GM21360 (cell line): ENCODE results near the gene OSBP2.

ENCODE experiments used
- ATAC-seq: cut with Tn5 transposase; IDR thresholded peaks from one replicate; pipeline ENCODE4 v1.9.1; 2021; ENCODE audit warnings: mild to moderate bottlenecking, moderate library complexity; ENCODE audit not compliant: unreplicated experiment

Gene OSBP2

GRCh38 chr22:30928401-30928800 is 233.7 kb downstream of the OSBP2 start:
- ATAC-seq = no peak

- no peak for ATAC-seq
Observed at GRCh38 chr22:30930228-30930627, 235.6 kb downstream of the OSBP2 start.

GRCh38 chr22:30931541-30932300 is 237.0 kb downstream of the OSBP2 start:
- ATAC-seq = no peak

- ATAC-seq = no peak
Observed at GRCh38 chr22:30932661-30933060, 238.0 kb downstream of the OSBP2 start.

DNA sequence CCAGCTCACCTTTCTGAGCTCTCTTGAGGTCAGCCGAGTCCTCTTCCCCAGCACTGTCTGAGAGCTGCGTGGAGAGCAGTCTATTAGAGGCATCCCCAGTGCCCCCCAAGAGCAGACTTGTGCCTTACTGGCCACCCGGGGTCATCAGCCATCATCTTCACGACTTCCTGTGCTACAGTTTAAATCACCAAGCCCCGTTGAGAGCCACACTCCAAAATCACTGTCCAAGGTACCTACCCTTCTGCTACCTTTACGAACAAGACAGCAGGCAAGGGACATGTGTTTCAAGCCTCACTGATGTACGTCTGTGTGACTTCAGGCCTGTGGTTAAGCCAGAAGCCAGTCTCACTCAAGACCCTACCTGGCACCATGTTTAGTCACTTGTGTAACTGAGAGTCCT is 238.8 kb downstream of the OSBP2 start:
- no peak for ATAC-seq

- ATAC-seq = no peak
Observed at GRCh38 chr22:30934053-30934452, 239.4 kb downstream of the OSBP2 start.

GRCh38 chr22:30940685-30941362 is 246.2 kb downstream of the OSBP2 start:
- ATAC-seq = no peak

GRCh38 chr22:30941363-30941740 is 246.7 kb downstream of the OSBP2 start:
- no peak for ATAC-seq

GRCh38 chr22:30943368-30943767 is 248.7 kb downstream of the OSBP2 start:
- ATAC-seq = no peak

DNA sequence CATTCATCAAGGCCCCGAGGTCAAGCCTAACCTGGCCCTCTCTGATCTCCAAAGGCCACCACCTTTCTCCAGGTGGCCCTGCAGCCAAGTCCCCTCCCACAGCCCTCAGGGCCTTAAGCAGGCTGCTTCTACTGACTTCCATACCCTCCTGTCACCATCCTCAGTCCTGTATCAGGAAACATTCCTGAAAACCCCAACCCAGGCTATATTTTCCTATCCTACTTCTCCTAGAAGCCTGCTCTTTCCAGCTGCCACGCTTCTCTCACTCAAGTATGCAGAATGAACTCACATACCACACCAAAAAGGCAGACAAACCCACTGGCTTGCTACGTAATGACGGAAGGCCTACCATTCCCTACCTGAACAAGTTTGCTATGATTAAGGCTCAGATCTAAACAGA is 250.3 kb downstream of the OSBP2 start:
- no peak for ATAC-seq

DNA sequence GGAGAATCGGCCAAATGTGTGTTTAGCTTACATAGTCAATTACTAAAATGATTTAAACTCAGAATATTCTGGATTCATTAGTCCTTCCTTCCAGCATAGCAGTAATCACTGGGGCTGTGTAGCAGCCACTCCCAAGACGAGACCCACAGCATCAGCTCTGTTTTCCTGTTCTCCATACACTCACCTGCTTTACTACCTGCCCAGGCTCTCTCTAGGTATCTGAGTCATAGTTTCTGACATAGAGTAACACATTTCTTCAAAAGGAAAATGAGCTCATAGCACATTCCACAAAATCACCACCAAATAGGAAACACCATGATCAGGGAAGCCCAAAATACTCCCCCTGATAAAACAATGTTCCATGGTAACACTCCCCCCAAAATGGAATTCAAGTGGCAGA is 251.0 kb downstream of the OSBP2 start:
- no peak for ATAC-seq

DNA sequence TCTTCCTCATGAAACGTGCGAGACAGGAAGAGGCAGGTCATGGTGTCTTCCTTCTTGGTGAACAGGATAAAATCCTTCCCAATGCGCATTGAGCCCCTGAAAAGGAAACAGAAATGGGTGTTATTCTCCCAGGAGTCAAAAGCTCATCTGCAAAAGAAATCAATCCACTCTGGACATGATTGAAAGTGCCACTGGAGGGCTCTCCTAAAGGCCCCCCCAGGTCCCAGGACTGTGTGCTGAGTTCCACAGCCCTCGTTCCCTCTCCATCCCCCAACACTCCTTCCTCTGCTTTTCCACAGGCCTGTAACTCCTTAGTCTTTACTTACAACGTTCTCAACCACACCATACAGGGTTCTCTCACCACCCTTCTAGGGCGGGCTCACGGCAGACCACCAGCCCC is 251.7 kb downstream of the OSBP2 start:
- no peak for ATAC-seq

DNA sequence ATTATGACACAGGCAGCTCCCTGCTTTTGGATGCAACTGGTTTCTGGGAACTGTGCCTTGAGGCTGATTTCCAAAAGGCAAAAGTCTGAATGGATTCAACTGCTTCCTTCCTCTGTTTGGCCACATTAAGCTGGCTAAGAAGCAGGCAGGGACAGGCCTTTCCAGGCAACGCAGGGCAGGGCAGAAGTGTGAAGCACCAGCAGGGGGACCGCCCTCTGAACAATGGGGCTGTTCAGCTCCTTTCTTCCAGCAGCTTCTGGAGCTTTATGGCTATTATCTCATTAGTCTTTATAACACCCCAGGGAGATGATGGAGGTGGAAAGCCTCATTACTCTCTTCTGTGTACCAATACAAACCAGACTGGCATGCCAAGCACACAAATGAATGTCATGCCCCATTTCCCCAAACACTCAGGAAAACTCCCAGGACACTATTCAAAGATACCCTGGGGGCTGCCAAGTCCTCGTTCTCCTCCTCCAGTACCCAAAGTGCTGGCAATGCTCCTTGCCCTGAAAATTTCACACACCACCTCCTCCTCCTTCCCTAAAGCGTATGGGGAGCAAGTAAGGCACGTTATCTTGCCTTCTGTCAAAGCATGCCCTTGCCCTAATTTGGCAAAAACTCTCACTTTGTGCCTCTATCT is 252.6 kb downstream of the OSBP2 start:
- ATAC-seq = no peak

DNA sequence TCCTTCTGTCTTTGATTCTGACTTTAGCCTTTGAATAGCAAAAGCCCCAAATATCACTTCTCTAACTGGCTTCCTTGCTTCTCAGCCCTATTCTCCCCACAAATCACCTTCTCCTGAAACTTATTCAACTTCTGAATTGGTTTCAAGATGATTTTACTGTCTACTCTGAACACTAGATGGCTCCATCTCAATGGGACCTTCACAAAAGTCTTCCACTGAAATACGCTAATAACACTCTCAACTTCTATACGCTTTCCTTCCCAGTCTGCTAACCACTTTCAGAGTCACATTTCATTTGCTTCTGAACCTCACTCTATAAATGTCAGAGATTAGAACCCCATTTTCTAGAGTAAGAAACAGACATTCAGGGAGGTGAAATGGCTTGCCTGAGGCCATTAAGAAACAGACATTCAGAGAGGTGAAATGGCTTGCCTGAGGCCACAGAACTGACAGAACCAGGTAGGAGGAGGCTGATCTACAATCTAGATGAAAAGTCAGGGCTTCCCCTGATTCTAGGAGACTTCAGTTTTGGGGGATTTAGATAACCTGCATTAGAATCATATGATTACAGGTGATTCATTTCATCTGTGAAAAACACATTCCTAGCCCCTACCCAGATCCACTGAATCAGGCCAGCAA is 253.3 kb downstream of the OSBP2 start:
- ATAC-seq = no peak

GRCh38 chr22:30948930-30949342 is 254.3 kb downstream of the OSBP2 start:
- no peak for ATAC-seq

DNA sequence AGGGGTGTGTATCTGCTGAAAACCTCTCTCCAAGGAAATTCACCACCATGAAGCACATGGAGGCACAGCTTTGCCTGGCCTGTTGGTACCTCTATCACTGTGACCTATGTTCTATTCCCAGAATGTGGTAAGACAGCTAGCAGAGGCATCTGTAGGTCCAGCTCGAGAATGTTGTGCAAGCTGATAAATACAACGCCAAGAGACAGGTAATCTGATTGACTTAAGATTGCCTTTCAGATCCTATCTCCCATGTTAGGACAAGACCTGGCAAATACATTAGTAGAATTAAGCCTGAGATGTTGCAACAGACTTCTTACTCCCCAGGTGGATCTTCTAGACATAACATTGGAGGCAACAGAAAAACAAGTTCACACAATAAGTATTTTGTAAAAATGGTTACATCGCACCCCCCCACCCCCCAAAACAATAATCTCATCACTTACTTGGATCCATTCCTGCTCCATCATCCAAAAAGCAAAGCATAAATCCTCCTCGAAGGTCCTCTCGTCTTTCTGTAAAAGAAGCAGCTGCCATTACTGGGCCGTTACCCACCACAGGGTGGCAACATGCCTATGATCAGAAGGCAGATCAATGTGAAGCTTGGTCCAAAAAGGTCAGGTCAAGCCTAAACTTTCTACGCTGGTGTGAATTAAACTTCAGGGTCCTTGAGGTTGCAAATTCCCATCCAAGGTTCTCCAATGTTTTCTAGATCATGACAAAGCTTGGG is 255.4 kb downstream of the OSBP2 start:
- no peak for ATAC-seq

DNA sequence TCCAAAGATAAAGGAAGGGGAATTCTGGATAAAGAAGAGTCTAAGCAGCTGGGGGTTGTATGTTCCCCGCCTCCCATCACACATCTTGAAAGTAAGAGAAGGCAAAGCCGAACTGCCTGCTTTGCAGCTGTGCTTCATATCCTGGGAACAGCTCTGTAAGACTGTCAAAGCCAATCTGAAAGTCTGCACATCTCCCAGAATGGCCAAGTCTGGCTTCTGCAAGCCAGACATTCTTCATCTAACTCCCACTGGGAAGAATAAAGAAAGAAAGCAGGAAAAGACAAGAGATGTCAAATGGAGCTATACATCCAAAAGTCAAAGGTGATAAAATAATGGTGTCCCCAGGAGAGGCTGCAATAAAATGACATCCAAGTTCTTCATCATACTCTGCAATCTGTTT is 258.5 kb downstream of the OSBP2 start:
- no peak for ATAC-seq

DNA sequence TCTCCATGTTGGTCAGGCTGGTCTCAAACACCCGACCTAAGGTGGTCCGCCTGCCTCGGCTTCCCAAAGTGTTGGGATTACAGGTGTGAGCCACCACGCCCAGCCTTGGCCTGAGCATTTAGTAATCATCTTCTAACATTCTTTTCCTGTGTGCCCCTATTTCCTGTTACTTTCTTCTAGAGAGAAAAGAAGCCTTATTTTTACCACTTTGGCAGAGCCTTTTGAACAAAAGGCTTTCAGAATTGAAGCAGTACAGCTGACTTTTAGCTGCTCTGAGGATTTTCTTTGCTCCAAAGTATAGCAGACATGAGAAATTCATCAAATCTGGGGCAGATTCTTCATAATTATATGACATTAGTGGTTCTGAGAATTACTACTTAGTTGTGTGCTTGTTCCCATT is 260.5 kb downstream of the OSBP2 start:
- no peak for ATAC-seq
